Esophagus squamous epithelium (tissue), 4 donors: ENCODE measurements around the gene OLFML1.

Experiments
- CTCF ChIP-seq, 6 experiments: fragments of 450-650 bp in 4 of 6; fragments of 200-600 bp in 2 of 6; sonication (generic) in 2 of 6; IDR thresholded peaks; one replicate each; pipeline ENCODE4 v1.5.1; 2016 to 2019; ENCODE audit warnings: antibody characterized with exemption in 6 of 6, mild to moderate bottlenecking in 4 of 6, moderate library complexity in 4 of 6
- POLR2A ChIP-seq, 4 donors: fragments of 450-650 bp; IDR thresholded peaks; one replicate each; pipeline ENCODE4 v1.6.1; 2017; ENCODE audit warnings: antibody characterized with exemption in 4 of 4, mild to moderate bottlenecking in 4 of 4, moderate library complexity in 3 of 4

- TF ChIP-seq CTCF (IDR thresholded peaks at IDR 0.05), result no peak
- TF ChIP-seq POLR2A (IDR thresholded peaks at IDR 0.05), result no peak
Observed at GRCh38 chr11:7544021-7544420, 58.7 kb downstream of the OLFML1 start.
